ENCODE data around the gene CDKL1. TPM values are rescaled to one million over a fixed set of nuclear protein-coding genes. Genes with fewer than 3 reads are reported as not detected.
"Not testable (repeated sequence)": the region's sequence is repeated elsewhere in the genome, so short reads cannot be mapped to it uniquely, and the experiment has no call there.

Gene CDKL1
- polyA plus RNA-seq, 10 donors, result 2.6 to 7.5 (median 4.9) TPM

- DNase-seq, result no peak
These were observed 38.8 kb downstream of the CDKL1 start for GRCh38 chr14:50357753-50358395.

- no peak for DNase-seq
These were observed 39.6 kb downstream of the CDKL1 start for GRCh38 chr14:50357124-50357523.

GRCh38 chr14:50356283-50356682, 40.4 kb downstream of the CDKL1 start:
- not testable (repeated sequence) for DNase-seq

GRCh38 chr14:50355692-50356091, 41.0 kb downstream of the CDKL1 start:
- no peak for DNase-seq

GRCh38 chr14:50354527-50354926, 42.2 kb downstream of the CDKL1 start:
- DNase-seq, result no peak

GRCh38 chr14:50353126-50353525, 43.6 kb downstream of the CDKL1 start:
- peak in 1 of 3 donors; percentile 21 for DNase-seq

GRCh38 chr14:50352584-50352983, 44.1 kb downstream of the CDKL1 start:
- peak in 1 of 3 donors; percentile 47 for DNase-seq

- no peak for DNase-seq
These were observed 45.7 kb downstream of the CDKL1 start for GRCh38 chr14:50350975-50351374.

- no peak for DNase-seq
These were observed 47.7 kb downstream of the CDKL1 start for GRCh38 chr14:50348933-50349332.

- DNase-seq, result no peak
These were observed 49.2 kb downstream of the CDKL1 start for GRCh38 chr14:50347521-50347920.

- DNase-seq, result peak in 1 of 3 donors; percentile 25
These were observed 50.7 kb downstream of the CDKL1 start for GRCh38 chr14:50345846-50346422.

- peak in 1 of 3 donors; percentile 18 for DNase-seq
These were observed 51.7 kb downstream of the CDKL1 start for GRCh38 chr14:50344876-50345563.

- no peak for DNase-seq
These were observed 52.4 kb downstream of the CDKL1 start for GRCh38 chr14:50344116-50344775.

- DNase-seq, result no peak
These were observed 53.2 kb downstream of the CDKL1 start for GRCh38 chr14:50343434-50343833.

- DNase-seq, result peak; percentile 50 to 78 (median 71)
These were observed 54.2 kb downstream of the CDKL1 start for GRCh38 chr14:50342221-50343078.

- DNase-seq, result no peak
These were observed 55.7 kb downstream of the CDKL1 start for GRCh38 chr14:50340963-50341362.

GRCh38 chr14:50340045-50340444, 56.6 kb downstream of the CDKL1 start:
- DNase-seq, result no peak

GRCh38 chr14:50339178-50339804, 57.4 kb downstream of the CDKL1 start:
- DNase-seq, result no peak

GRCh38 chr14:50338587-50338986, 58.1 kb downstream of the CDKL1 start:
- DNase-seq, result no peak

- DNase-seq, result peak; percentile 33 to 82 (median 46)
These were observed 60.5 kb downstream of the CDKL1 start for GRCh38 chr14:50335989-50336824.
